Ishikawa (cell line): ENCODE measurements around the gene CMTR1.

ENCODE experiments used
- CEBPB ChIP-seq: IDR thresholded peaks from 2 replicates; pipeline ENCODE4 v1.6.1; 2012
- CREB1 ChIP-seq: IDR thresholded peaks from 2 replicates; pipeline ENCODE4 v1.6.1; 2012; ENCODE audit warnings: low read depth
- EGR1 ChIP-seq: IDR thresholded peaks from 2 replicates; pipeline ENCODE4 v1.6.1; 2012
- FOXM1 ChIP-seq: IDR thresholded peaks from 2 replicates; pipeline ENCODE4 v1.6.1; 2012; ENCODE audit warnings: low read depth, borderline replicate concordance
- MAX ChIP-seq: IDR thresholded peaks from 2 replicates; pipeline ENCODE4 v1.6.1; 2012
- NFIC ChIP-seq: IDR thresholded peaks from 2 replicates; pipeline ENCODE4 v1.6.1; 2012
- RAD21 ChIP-seq: IDR thresholded peaks from 2 replicates; pipeline ENCODE4 v1.6.1; 2012; ENCODE audit warnings: low read depth
- TAF1 ChIP-seq: IDR thresholded peaks from 2 replicates; pipeline ENCODE4 v1.6.1; 2012; ENCODE audit warnings: low read depth, mild to moderate bottlenecking
- TCF12 ChIP-seq: IDR thresholded peaks from 2 replicates; pipeline ENCODE4 v1.6.1; 2012; ENCODE audit warnings: low read depth
- USF1 ChIP-seq: IDR thresholded peaks from 2 replicates; pipeline ENCODE4 v1.6.1; 2012
- YY1 ChIP-seq: IDR thresholded peaks from 2 replicates; pipeline ENCODE4 v1.6.1; 2012; ENCODE audit warnings: low read depth
- TF ChIP-seq, protein P1 (sequence below): IDR thresholded peaks from 2 replicates; pipeline ENCODE4 v1.6.1; 2012; ENCODE audit warnings: low read depth, mild to moderate bottlenecking

DNA sequence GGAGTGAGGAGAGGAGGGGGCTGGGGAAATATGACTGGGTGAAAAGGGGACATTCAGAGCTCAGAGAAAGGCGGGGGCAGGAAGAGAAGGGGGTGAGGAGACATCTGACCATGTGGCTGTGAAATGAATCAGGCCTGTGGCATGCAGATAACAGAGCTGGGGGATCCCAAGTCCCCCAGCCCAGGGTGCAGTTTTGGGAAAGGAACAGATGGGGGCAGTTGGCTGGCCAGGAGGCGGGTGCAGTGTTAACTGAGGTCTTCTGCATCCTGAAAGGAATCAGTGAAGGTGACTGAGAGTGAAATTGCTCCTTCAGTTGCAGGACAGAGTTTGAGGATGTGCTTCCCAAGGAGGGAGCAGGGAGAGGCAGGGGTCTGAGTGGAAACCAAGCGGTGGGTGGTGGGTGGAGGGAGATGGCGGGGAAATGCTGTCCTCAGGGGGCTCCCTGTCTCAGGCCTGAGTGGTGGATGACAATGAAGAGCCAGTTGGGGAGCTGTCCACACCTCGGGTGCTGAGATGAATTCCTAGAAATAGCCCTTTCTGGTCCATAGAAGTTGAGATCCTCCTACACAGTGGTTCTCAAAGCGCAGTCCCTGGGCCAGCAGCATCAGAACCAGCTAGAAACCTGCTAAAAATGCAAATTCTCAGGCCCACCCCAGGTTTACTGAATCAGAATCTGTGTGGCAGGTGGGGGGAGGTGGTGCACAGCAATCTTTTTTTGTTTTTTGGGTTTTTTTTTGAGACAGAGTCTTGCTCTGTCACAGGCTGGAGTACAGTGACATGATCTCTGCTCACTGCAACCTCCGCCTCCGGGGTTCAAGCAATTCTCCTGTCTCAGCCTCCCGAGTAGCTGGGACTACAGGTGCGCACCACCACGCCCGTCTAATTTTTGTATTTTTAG is 92.7 kb downstream of the CMTR1 start:
- TF ChIP-seq MAX (no peak), EGR1 (no peak), CEBPB (no peak), YY1 (no peak), TAF1 (no peak), RAD21 (no peak), TCF12 (no peak), FOXM1 (no peak), USF1 (no peak), CREB1 (no peak), NFIC (no peak)
- TF ChIP-seq, protein P1, sequence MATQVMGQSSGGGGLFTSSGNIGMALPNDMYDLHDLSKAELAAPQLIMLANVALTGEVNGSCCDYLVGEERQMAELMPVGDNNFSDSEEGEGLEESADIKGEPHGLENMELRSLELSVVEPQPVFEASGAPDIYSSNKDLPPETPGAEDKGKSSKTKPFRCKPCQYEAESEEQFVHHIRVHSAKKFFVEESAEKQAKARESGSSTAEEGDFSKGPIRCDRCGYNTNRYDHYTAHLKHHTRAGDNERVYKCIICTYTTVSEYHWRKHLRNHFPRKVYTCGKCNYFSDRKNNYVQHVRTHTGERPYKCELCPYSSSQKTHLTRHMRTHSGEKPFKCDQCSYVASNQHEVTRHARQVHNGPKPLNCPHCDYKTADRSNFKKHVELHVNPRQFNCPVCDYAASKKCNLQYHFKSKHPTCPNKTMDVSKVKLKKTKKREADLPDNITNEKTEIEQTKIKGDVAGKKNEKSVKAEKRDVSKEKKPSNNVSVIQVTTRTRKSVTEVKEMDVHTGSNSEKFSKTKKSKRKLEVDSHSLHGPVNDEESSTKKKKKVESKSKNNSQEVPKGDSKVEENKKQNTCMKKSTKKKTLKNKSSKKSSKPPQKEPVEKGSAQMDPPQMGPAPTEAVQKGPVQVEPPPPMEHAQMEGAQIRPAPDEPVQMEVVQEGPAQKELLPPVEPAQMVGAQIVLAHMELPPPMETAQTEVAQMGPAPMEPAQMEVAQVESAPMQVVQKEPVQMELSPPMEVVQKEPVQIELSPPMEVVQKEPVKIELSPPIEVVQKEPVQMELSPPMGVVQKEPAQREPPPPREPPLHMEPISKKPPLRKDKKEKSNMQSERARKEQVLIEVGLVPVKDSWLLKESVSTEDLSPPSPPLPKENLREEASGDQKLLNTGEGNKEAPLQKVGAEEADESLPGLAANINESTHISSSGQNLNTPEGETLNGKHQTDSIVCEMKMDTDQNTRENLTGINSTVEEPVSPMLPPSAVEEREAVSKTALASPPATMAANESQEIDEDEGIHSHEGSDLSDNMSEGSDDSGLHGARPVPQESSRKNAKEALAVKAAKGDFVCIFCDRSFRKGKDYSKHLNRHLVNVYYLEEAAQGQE: peak; percentile 93
